NCI-H128 (cell line): ENCODE results near the gene MXD4.

Experiments used
- DNase-seq: peaks from one replicate; lab custom pipeline; 2025; ENCODE audit not compliant: unreplicated experiment; lab: John Stamatoyannopoulos, UW

MXD4 gene

GRCh38 chr4:2261853-2262144, at the start of gene MXD4:
MXD4 (minus strand) TSS chr4:2262109; CDS start chr4:2261980, 129 bp downstream.
- DNase-seq: no peak

- no peak for DNase-seq
These were observed 45.0 kb upstream of the MXD4 start for GRCh38 chr4:2306773-2307410.

- no peak for DNase-seq
These were observed 44.0 kb upstream of the MXD4 start for GRCh38 chr4:2305766-2306501.

GRCh38 chr4:2304877-2305561, 43.1 kb upstream of the MXD4 start:
- no peak for DNase-seq

- DNase-seq: no peak
These were observed 42.5 kb upstream of the MXD4 start for GRCh38 chr4:2304321-2304876.

GRCh38 chr4:2303686-2304320, 41.9 kb upstream of the MXD4 start:
- no peak for DNase-seq

GRCh38 chr4:2303121-2303685, 41.3 kb upstream of the MXD4 start:
- DNase-seq: no peak

- no peak for DNase-seq
These were observed 40.6 kb upstream of the MXD4 start for GRCh38 chr4:2302387-2303119.

- no peak for DNase-seq
These were observed 39.9 kb upstream of the MXD4 start for GRCh38 chr4:2301806-2302205.

- DNase-seq: no peak
These were observed 39.3 kb upstream of the MXD4 start for GRCh38 chr4:2301225-2301642.

GRCh38 chr4:2300431-2301224, 38.7 kb upstream of the MXD4 start:
- DNase-seq: no peak

GRCh38 chr4:2299794-2300193, 37.9 kb upstream of the MXD4 start:
- no peak for DNase-seq

GRCh38 chr4:2298532-2298991, 36.7 kb upstream of the MXD4 start:
- DNase-seq: no peak

GRCh38 chr4:2297606-2298531, 36.0 kb upstream of the MXD4 start:
- DNase-seq: no peak

GRCh38 chr4:2296631-2297601, 35.0 kb upstream of the MXD4 start:
- no peak for DNase-seq

- DNase-seq: no peak
These were observed 34.1 kb upstream of the MXD4 start for GRCh38 chr4:2295900-2296442.

GRCh38 chr4:2295500-2295899, 33.6 kb upstream of the MXD4 start:
- DNase-seq: no peak
